ENCODE data around the gene SPON1.

The SPON1 gene

GRCh38 chr11:14036469-14036868, 73.9 kb downstream of the SPON1 start:
- no peak for DNase-seq (ENCODE audit: low spot score)

- DNase-seq (ENCODE audit: low spot score) = no peak
Measured at GRCh38 chr11:14041040-14041439, 78.5 kb downstream of the SPON1 start.

GRCh38 chr11:14041565-14041964, 79.0 kb downstream of the SPON1 start:
- no peak for DNase-seq (ENCODE audit: low spot score)

GRCh38 chr11:14042686-14043465, 80.4 kb downstream of the SPON1 start:
- DNase-seq (ENCODE audit: low spot score) = peak; percentile 64

- DNase-seq (ENCODE audit: low spot score) = no peak
Measured at GRCh38 chr11:14044916-14045315, 82.4 kb downstream of the SPON1 start.

- no peak for DNase-seq (ENCODE audit: low spot score)
Measured at GRCh38 chr11:14045417-14045816, 82.9 kb downstream of the SPON1 start.

GRCh38 chr11:14052198-14052597, 89.7 kb downstream of the SPON1 start:
- no peak for DNase-seq (ENCODE audit: low spot score)

GRCh38 chr11:14054116-14055107, 91.9 kb downstream of the SPON1 start:
- DNase-seq (ENCODE audit: low spot score) = no peak

GRCh38 chr11:14055936-14056335, 93.4 kb downstream of the SPON1 start:
- DNase-seq (ENCODE audit: low spot score) = peak; percentile 51

- no peak for DNase-seq (ENCODE audit: low spot score)
Measured at GRCh38 chr11:14058061-14058460, 95.5 kb downstream of the SPON1 start.

GRCh38 chr11:14059491-14059890, 97.0 kb downstream of the SPON1 start:
- DNase-seq (ENCODE audit: low spot score) = peak; percentile 50

GRCh38 chr11:14061721-14062120, 99.2 kb downstream of the SPON1 start:
- DNase-seq (ENCODE audit: low spot score) = no peak

GRCh38 chr11:14065141-14065540, 102.6 kb downstream of the SPON1 start:
- peak; percentile 39 for DNase-seq (ENCODE audit: low spot score)

GRCh38 chr11:14065681-14066080, 103.2 kb downstream of the SPON1 start:
- no peak for DNase-seq (ENCODE audit: low spot score)

- no peak for DNase-seq (ENCODE audit: low spot score)
Measured at GRCh38 chr11:14067686-14068085, 105.2 kb downstream of the SPON1 start.

GRCh38 chr11:14070896-14071295, 108.4 kb downstream of the SPON1 start:
- no peak for DNase-seq (ENCODE audit: low spot score)

GRCh38 chr11:14073849-14074476, 111.4 kb downstream of the SPON1 start:
- no peak for DNase-seq (ENCODE audit: low spot score)

GRCh38 chr11:14075118-14076078, 112.9 kb downstream of the SPON1 start:
- DNase-seq (ENCODE audit: low spot score) = no peak

- no peak for DNase-seq (ENCODE audit: low spot score)
Measured at GRCh38 chr11:14079011-14079410, 116.5 kb downstream of the SPON1 start.

GRCh38 chr11:14079797-14080196, 117.3 kb downstream of the SPON1 start:
- no peak for DNase-seq (ENCODE audit: low spot score)

GRCh38 chr11:14081581-14082231, 119.2 kb downstream of the SPON1 start:
- DNase-seq (ENCODE audit: low spot score) = no peak

Data from putamen (tissue), 1 donor.